ENCODE measurements around the gene PCDH18.

DNA sequence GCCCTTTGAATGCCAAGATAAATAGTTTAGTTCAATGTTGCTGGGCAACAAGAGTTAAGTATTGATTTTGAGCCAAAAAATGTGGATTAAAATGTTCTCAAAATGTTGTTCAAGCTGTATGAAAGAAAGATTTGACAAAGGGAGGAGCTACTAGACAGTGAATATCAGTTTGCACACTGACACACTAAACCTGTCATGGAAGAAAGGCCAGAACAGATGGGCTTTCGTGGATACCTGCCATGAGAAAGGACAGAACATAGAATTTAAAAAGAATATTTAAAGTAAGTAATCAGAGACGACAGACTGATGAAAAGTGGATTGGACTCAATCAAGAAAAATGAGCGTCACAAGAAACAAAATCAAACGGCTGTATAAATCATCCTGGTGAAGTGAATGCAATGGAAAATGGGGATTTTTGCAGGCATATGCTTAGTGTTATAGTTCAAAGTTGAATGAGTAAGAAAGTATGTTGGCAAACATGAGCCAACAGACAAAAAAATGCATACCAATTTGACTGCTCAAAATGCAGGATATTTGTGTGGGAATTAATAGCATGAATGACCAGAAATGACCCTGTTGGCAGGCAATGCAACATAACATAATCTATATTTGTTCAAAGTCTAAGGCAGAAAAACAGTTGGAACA is 7.4 kb downstream of the PCDH18 start:
- TF ChIP-seq, protein P1, sequence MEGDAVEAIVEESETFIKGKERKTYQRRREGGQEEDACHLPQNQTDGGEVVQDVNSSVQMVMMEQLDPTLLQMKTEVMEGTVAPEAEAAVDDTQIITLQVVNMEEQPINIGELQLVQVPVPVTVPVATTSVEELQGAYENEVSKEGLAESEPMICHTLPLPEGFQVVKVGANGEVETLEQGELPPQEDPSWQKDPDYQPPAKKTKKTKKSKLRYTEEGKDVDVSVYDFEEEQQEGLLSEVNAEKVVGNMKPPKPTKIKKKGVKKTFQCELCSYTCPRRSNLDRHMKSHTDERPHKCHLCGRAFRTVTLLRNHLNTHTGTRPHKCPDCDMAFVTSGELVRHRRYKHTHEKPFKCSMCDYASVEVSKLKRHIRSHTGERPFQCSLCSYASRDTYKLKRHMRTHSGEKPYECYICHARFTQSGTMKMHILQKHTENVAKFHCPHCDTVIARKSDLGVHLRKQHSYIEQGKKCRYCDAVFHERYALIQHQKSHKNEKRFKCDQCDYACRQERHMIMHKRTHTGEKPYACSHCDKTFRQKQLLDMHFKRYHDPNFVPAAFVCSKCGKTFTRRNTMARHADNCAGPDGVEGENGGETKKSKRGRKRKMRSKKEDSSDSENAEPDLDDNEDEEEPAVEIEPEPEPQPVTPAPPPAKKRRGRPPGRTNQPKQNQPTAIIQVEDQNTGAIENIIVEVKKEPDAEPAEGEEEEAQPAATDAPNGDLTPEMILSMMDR (IDR thresholded peaks at IDR 0.05; ENCODE audit: insufficient read depth, low read depth, low read length) = no peak
- TF ChIP-seq EZH2 (IDR thresholded peaks at IDR 0.05; ENCODE audit: insufficient read depth, low read length) = no peak

Data from astrocyte (in vitro differentiated cells and primary cell).